ENCODE data around the gene MB. TPM values are rescaled to one million over a fixed set of nuclear protein-coding genes. Genes with fewer than 3 reads are reported as not detected.

MB gene
- total RNA-seq, 6 experiments from 2014 or later: 0.61 to 10.2 (median 1.3) TPM

DNA sequence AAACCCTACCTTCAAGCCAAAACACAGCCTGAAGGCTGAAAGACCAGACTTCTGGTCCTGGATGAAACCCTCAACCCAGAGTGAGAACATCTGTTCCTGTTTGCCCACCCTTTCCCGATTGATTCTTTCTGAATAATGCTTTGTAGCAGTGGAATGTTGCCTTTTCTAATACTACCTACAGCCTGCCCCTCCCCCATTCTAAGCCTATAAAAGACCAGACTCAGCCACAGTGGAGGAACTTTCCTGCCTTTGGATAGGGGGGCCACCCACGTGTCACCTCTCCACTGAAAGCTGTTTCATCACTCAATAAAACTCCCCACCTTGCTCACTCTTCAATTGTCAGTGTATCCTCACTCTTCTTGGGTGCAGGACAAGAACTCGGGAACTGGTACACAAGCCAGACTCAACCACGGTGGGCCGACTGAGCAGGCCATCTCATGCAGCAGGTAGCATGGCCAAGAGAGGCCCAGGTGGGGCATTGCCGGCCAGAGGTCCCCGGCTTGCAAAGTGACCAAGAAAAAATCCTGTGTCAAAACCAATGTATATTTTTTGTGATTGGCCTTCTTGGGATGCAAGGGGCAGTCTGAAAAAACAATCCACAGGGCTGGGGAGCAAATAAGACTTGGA, 24.5 kb upstream of the MB start:
- H3K27me3 ChIP-seq: no peaks in the 10 kb centered on the region
- 75% methylated on average over 5 of the region's 7 CpGs for WGBS (ENCODE audit: insufficient coverage, low coverage, low lambda C conversion rate, missing lambda C conversion rate)
- H3K9me3 ChIP-seq: no peaks in the 10 kb centered on the region
- no peak overlapping the region for H3K4me3 ChIP-seq
- no peak for DNase-seq
- intact Hi-C loops (cut with DNase I): no loop called here
- H3K4me1 ChIP-seq: peaks cover 0 to 37% (median 11%) of the 10 kb centered on the region in 4 donors
- no peak for ATAC-seq
- peak overlapping the region in 1 of 3 donors; percentile 57 for H3K27ac ChIP-seq
- no peaks in the 10 kb centered on the region for H3K36me3 ChIP-seq
- TF ChIP-seq CTCF (IDR thresholded peaks at IDR 0.05): no peak
- TF ChIP-seq POLR2A (IDR thresholded peaks at IDR 0.05): no peak

GRCh38 chr22:35638410-35638809, 21.3 kb upstream of the MB start:
- Histone ChIP-seq H3K27ac (peak overlapping the region in 2 of 3 donors; percentile 40), H3K9me3 (no peaks in the 10 kb centered on the region), H3K36me3 (no peaks in the 10 kb centered on the region), H3K4me1 (peaks cover 0 to 21% (median 7%) of the 10 kb centered on the region in 4 donors), H3K27me3 (no peaks in the 10 kb centered on the region), H3K4me3 (no peak overlapping the region)
- peak in 2 of 3 donors; percentile 55 to 81 for DNase-seq
- peak; percentile 57 to 70 (median 62) for ATAC-seq
- WGBS (ENCODE audit: insufficient coverage, low coverage, low lambda C conversion rate, missing lambda C conversion rate): 64% methylated on average over 8 of the region's 13 CpGs
- TF ChIP-seq CTCF (IDR thresholded peaks at IDR 0.05) (no peak), POLR2A (IDR thresholded peaks at IDR 0.05) (no peak)
- intact Hi-C loops (cut with DNase I): loop anchor here (5.0 to 10.0 kb wide), 3 partner anchors 96 to 484 kb away; no protein-coding TSS in a partner anchor

DNA sequence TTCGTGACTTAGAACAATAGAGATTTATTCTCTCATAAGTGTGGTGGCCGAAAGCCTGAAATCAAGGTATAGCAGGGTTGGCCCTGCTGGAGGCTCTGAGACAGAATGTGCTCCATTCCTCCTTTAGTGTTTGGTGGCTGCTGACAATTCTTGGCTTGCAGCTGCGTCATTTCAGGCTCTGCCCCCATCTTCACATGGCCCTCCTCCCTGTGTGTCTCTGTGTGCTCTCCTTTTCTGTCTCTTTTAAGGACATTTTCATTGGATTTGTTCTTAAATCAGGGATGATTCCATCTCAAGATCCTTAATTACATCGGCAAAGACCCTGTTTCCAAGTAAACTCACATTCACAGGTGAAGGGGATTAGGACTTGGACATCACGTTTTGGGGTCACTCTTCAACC, 20.9 kb upstream of the MB start:
- Histone ChIP-seq H3K9me3 (no peaks in the 10 kb centered on the region), H3K27ac (peak overlapping the region in 2 of 3 donors; percentile 40), H3K27me3 (no peaks in the 10 kb centered on the region), H3K36me3 (no peaks in the 10 kb centered on the region), H3K4me3 (no peak overlapping the region), H3K4me1 (peaks cover 0 to 19% (median 7%) of the 10 kb centered on the region in 4 donors)
- DNase-seq (no peak), ATAC-seq (no peak)
- 71% methylated on average over 3 of the region's 5 CpGs for WGBS (ENCODE audit: insufficient coverage, low coverage, low lambda C conversion rate, missing lambda C conversion rate)
- TF ChIP-seq POLR2A (IDR thresholded peaks at IDR 0.05) (no peak), CTCF (IDR thresholded peaks at IDR 0.05) (no peak)
- intact Hi-C loops (cut with DNase I): loop anchor here (5.0 to 10.0 kb wide), 3 partner anchors 97 to 484 kb away; no protein-coding TSS in a partner anchor

GRCh38 chr22:35637254-35637653, 20.1 kb upstream of the MB start:
- intact Hi-C loops (cut with DNase I): loop anchor here (5.0 to 10.0 kb wide), 3 partner anchors 98 to 485 kb away; no protein-coding TSS in a partner anchor
- Histone ChIP-seq H3K9me3 (no peaks in the 10 kb centered on the region), H3K4me3 (no peak overlapping the region), H3K27ac (no peak overlapping the region), H3K36me3 (no peaks in the 10 kb centered on the region), H3K27me3 (no peaks in the 10 kb centered on the region), H3K4me1 (peaks cover 0 to 12% (median 4%) of the 10 kb centered on the region in 4 donors)
- 57% methylated on average over 3 of the region's 5 CpGs for WGBS (ENCODE audit: insufficient coverage, low coverage, low lambda C conversion rate, missing lambda C conversion rate)
- no peak for ATAC-seq
- no peak for DNase-seq
- no peak for TF ChIP-seq POLR2A (IDR thresholded peaks at IDR 0.05)
- no peak for TF ChIP-seq CTCF (IDR thresholded peaks at IDR 0.05)

Data from right lobe of liver (tissue), 6 donors.